ENCODE measurements around the gene LKAAEAR1.

The LKAAEAR1 gene

GRCh38 chr20:64077876-64078551 is 6.2 kb downstream of the LKAAEAR1 start:
- no peak for DNase-seq

DNA sequence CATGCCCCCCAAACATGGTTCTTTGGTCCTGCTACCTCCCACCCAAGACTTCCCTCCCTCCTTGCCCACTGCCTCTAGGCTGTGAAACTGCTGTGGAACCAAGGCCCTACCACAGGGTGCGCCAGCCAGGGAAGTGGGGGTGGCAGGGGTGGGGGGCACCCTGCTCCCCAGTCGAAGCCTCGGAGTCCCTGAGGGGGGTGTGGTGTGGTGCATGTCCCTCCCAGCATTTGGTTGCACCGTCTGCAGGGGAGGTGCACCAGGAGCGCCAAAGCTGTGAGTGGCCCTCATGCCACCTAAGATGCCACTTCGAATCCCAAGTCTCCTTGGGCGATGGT is 6.7 kb downstream of the LKAAEAR1 start:
- no peak for DNase-seq

DNA sequence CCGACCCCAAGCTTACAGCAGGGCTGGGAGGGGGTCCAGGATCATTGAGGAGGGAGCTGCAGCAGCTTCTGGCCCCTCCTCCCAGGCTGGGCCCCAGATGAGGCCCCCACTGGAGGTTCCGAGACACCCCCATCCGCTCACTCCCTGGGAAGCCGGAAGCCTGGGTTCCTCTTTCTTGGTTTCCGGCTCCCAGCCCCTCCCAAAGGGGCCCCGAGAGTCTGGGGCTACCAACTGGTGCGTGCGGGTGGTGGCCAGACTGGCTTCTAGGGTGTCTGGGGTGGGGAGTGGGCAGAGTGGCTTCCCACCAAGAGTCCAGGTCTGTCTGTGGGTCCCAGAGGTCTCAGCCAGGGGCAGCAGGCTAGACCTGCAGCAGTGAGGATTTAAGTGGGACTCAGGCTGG is 7.1 kb downstream of the LKAAEAR1 start:
- no peak for DNase-seq

DNA sequence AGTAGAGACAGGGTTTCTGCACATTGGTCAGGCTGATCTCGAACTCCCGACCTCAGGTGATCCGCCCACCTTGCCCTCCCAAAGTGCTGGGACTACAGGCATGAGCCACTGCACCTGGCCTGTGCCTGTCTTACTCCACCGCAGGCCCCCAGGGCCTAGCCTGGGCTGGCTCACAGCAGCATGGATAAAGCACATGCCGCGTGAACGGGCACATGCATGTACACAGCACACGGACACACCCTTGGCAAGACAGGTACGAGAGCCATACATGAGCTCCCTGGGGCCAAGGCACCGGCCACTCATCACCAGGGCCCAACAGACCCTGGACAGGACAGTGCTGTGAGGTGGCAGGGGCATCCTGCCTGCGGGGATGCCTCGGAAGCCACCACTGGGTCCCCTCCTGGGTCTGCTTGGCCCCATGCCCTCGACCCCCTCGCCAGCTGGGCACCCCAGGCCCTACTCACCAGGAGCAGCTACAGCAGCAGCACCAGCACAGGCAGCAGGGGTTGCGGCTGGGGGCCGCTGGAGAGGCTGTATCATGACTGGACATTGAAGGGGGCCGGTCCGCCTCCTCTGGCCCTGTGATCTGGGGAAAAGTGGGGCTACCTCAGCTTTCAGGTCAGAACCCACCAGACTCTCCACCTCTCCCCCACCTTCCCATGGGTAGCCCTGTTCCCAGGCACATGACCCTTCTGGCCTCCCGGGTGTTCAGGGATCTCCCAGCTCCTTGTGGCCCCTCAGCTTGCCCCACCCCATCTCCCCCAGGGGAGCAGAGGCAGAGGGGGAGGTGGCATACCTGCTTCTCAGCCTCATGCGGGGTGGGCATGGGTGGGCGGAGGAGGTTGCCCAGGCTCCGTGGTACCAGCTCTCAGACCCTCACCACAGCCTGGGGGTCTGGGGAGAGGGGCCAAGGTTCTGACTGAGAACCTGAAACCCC is 7.9 kb downstream of the LKAAEAR1 start:
- no peak for DNase-seq

DNA sequence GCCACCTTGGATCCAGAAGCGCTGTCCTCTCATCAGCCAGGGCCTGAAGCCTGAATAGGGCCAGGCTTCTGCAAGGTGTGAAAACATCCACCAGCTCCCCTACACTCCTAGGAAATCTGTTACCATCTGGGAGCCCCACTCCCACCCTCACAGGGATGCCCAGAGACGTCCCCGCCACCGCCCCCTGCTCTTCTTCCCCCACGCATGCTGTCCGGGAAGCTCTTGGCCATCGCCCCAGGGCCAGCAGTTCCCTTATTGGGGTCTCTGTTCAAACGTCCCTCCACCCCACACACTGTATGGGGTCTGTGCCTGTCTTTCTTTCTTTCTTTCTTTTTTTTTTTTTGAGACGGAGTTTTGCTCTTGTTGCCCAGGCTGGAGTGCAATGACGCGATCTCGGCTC is 8.6 kb downstream of the LKAAEAR1 start:
- no peak for DNase-seq

DNA sequence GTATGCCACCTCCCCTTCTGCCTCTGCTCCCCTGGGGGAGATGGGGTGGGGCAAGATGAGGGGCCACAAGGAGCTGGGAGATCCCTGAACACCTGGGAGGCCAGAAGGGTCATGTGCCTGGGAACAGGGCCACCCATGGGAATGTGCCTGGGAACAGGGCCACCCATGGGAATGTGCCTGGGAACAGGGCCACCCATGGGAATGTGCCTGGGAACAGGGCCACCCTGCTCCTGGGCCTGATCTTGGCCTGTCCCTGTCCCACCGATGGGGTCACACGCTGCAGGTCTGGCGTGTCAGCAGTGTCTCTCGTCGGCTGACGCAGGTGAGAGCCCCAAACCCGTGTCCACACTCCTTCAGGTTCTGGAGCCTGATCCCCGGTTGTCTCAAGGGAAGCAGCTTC is 9.2 kb downstream of the LKAAEAR1 start:
- no peak for DNase-seq

GRCh38 chr20:64074184-64074789 is 9.9 kb downstream of the LKAAEAR1 start:
- DNase-seq, result no peak

DNA sequence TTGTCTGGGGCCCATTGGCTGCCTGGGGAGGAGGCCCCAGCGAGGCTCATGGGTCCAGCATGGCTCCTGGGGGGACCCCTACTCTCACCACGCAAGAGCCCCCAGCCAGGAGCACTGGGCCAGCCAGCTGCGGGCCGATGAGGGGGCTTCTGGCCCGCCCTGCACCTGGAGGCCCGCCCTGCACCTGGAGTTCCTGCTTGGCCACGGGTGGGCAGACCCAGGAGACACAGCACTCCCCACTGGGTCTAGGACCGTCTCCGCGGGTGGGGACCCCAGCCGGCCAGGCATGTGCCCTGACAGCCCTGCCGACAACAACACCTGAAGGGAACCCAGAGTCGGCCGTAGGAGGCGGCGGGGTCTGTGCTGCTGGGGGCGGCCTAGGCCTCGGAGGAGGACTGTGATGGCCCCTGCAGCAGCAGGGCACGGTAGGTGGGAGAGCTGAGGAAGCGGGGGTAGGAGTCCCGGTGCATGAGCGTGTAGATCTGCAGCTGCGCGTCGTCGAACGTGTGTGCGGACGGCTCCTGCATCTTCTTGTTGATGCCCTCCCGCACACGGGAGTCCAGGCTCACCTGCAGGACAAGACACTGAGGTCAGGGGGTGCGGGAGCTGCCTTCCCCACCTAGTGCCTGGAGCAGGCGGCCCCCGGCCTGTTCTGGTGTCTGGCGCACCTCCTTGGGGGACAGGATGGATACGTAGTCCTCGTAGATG is 10.6 kb downstream of the LKAAEAR1 start:
- DNase-seq, result no peak

GRCh38 chr20:64072498-64073063 is 11.6 kb downstream of the LKAAEAR1 start:
- DNase-seq, result no peak

GRCh38 chr20:64071341-64072332 is 12.6 kb downstream of the LKAAEAR1 start:
- DNase-seq, result no peak

DNA sequence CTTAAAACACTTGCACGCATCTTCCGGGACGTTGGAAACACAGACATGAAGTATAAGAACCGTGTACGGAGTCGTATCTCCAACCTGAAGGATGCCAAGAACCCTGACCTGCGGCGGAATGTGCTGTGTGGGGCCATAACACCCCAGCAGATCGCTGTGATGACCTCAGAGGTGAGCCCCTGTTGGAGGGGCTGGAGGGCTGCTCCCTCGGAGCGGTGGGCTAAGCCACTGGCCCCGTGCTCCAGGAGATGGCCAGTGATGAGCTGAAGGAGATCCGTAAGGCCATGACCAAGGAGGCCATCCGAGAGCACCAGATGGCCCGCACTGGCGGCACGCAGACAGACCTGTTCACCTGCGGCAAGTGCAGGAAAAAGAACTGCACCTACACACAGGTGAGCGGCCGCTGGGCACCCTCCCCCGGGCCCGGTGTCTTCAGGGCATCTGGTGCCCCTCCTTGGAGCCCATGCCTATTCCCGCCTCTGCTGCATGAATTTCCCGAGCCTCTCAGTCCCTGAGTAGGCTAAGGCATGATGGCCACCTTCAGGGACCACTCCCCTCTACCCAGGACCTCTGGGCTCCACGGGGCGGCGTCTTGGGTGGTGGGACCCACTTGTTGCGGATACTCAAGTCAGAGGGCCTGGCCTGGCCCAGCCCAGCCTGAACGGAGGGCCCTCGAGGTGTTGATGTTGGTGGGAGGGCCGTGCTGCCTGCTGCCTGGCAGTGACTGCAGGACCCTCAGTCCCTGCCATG is 13.8 kb downstream of the LKAAEAR1 start:
- no peak for DNase-seq

GRCh38 chr20:64069614-64070243 is 14.5 kb downstream of the LKAAEAR1 start:
- no peak for DNase-seq

- no peak for DNase-seq
Measured at GRCh38 chr20:64069209-64069613, 15.0 kb downstream of the LKAAEAR1 start.

GRCh38 chr20:64068386-64069208 is 15.6 kb downstream of the LKAAEAR1 start:
- no peak for DNase-seq

DNA sequence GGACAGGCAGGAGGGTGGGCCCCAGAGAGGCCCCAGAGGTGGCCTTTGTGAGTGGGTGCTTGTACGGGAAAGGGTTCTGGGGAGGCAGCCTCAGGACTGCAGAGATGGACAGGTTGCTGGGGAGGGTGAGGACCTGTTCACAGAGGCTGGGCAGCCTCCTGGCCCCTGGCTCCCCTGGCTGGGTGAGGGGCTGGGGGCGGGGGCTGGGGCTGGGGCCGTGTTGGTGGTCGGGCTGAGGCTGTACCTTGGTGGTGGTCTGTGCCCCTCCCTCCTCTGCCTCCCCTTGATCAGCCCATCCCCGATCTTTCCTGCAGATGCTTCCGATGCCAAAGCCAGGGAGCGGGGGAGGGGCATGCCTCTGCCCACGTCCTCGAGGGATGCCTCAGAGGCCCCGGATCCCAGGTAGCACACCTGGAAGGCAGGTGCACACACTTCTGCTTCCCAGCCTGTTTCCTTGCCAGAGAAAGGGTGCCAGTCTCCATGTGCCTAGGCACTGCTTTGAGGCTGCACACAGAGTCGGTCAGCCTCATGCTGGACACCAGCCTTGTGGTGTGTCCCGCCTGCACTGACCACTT is 16.4 kb downstream of the LKAAEAR1 start:
- no peak for DNase-seq

DNA sequence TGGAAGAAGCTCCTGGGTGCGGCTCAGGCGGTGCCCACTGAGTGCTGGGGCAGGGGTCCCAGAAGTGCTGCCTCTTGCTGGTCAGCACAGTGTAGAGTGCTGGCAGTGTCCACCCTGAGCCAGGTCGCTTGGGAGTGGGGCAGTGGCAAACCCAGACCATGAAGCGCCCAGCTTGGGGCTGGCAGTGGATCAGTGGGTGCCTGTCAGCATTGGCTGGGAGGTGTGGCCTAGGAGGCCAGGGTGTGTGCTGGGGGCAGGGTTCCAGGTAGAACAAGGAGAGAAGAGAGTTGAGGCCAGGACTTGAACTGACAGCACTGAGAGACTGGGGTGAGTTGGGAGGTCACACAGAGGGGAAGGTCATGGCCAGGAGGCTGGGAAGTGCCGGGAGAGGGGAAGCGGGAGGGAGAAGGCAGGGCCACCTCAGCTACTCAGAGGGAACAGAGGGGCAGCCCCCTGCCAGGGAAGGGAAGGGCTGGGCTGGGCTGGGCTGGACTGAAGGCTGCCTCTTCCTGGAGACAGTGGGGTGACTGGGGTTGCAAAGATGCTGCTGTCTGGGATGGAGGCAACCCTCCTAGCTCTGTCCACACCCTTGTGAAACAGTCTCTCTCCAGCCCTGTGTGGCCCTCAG is 17.1 kb downstream of the LKAAEAR1 start:
- DNase-seq, result no peak

DNA sequence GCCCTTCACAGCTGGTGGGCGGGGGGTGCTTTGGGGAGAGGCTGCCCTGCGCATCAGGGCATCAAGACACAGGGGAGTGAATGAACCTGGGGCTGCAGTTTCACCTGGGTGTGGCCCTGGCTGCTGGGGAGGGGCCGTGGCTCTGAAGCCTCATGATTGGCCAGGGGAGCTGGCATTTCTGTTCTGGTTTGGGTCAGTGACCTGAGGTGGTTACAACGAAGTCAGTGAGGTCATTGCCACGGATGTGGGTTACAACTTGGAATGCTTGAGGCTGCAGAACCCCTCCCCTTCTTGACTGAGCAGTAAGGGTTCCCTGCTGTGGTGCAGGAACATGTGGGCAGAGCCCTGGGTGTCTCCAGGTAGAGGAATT is 18.2 kb downstream of the LKAAEAR1 start:
- no peak for DNase-seq
